ENCODE results near the gene CXorf65.

Gene CXorf65

GRCh38 chrX:71081330-71082123 is 25.0 kb downstream of the CXorf65 start:
- in situ Hi-C loops (cut with HindIII; ENCODE audit: low pct_unique_long_range_greater_than_20kb, low sequenced_read_pairs), result no loop called here
- TF ChIP-seq JUND (IDR thresholded peaks at IDR 0.05; ENCODE audit: low read depth), result no peak
- no peak for DNase-seq (ENCODE audit: low read depth in 1 of 2, low spot score in 1 of 2)

DNA sequence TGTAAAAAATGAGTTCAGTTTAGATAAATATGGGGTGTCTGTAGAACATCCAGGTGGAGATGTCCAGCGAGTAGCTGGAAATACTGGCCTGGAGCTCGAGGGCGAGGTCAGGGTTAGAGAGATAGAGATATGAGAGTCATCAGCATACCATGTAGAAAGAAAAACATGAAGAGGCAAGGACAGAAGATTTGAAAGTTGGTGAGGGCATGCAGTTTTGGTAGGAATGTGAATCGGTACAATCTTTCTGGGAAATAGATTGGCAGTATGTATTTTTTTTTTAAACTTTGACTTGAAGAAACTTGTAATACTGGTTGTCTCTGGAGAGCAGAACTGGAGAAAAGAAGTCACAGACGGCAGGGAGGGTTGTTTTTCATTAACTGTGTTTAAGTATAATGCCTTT is 36.0 kb downstream of the CXorf65 start:
- in situ Hi-C loops (cut with HindIII; ENCODE audit: low pct_unique_long_range_greater_than_20kb, low sequenced_read_pairs), result no loop called here
- no peak for DNase-seq (ENCODE audit: low read depth in 1 of 2, low spot score in 1 of 2)
- TF ChIP-seq JUND (IDR thresholded peaks at IDR 0.05; ENCODE audit: low read depth), result no peak

DNA sequence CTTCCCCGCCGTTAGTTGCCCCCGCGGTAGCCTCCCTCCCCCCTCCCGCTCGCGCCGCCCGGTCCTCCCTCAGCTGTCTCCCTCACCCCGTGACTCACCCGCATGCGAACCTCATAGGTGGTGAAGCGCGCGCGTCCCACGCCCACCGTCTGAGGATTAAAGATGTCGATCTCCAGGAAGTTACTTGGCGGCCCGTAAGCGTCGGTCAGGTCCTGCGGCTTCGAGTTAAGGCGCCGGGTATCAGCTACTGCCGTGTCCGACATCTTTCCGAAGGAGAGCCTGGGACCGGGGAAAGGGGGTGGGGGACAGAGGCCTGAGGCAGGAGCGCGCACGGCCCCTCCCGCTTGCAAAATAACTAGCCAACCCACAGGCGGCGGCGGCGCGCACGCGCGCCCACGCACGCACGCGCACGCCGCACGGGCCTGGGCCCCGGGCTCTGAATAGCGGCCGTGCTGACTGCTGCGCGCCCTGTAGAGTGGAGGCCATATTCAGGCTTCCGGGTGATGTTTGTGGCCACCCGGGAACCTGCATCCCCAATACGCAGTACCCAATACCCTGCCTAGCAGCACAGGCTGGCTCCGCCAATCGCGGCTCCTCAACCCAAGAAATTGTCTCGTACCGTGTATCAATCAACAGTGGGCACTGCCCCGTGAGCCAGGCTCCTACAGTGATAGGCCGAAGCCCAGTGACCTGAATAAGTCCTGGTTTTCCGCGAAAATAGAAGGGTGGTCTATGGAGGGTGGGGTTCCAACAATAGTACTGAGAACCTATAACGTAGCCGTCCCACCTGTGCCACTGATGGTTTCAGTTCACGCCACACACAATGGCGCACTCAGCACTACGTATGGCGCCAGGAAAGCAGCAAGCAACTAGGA is 38.3 kb downstream of the CXorf65 start, which contains the start of gene SNX12:
Gene SNX12 (minus strand): TSS at position 291 of the 875 bp plus-strand sequence. CDS start 28 bp downstream, at position 263.
- in situ Hi-C loops (cut with HindIII; ENCODE audit: low pct_unique_long_range_greater_than_20kb, low sequenced_read_pairs), result no loop called here
- TF ChIP-seq JUND (IDR thresholded peaks at IDR 0.05; ENCODE audit: low read depth), result no peak

DNA sequence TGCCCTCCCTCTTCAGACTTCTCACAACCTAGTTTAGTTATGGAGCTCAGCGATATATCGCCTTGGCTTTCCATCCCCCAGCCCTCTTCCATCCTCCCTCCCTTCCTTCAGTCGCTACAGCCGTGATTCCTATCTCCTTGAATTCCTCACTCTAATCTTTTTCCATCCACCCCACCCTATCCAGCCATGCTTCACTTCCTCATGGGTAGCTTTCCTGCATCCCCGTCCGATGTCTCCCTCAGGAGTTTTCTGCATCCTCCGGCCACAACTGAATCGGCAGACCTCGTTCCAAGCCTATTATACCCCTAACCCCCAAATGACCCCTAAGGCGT is 38.9 kb downstream of the CXorf65 start:
- no peak for TF ChIP-seq JUND (IDR thresholded peaks at IDR 0.05; ENCODE audit: low read depth)
- no peak for DNase-seq (ENCODE audit: low read depth in 1 of 2, low spot score in 1 of 2)
- in situ Hi-C loops (cut with HindIII; ENCODE audit: low pct_unique_long_range_greater_than_20kb, low sequenced_read_pairs), result no loop called here

More for the DNA sequence above, 38.3 kb downstream of the CXorf65 start, which contains the start of gene SNX12:
- peak; percentile 76 to 92 for DNase-seq (ENCODE audit: low read depth in 1 of 2, low spot score in 1 of 2)

GRCh38 chrX:71067089-71067488 is 39.5 kb downstream of the CXorf65 start:
- no peak for TF ChIP-seq JUND (IDR thresholded peaks at IDR 0.05; ENCODE audit: low read depth)
- DNase-seq (ENCODE audit: low read depth in 1 of 2, low spot score in 1 of 2), result no peak
- in situ Hi-C loops (cut with HindIII; ENCODE audit: low pct_unique_long_range_greater_than_20kb, low sequenced_read_pairs), result no loop called here

DNA sequence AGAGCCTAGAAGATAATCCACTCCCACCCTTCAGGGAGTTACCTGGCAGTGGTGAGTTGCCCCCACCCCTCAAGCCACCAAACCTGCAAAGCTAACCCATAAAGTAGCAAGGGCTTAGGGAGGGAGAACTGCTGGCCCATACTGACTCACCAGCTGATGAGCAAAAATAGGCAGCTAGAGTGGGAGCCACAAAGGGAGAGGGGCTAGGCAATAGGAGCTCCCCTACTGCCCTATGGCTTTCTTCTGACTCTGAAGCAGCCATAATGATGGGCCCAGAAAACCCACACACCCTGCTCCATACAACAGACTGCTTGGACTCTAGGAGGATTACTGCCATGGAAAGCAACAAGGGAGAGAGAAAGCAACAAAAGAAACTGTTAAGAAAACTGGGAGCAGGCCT is 46.4 kb downstream of the CXorf65 start:
- TF ChIP-seq JUND (IDR thresholded peaks at IDR 0.05; ENCODE audit: low read depth), result no peak
- DNase-seq (ENCODE audit: low read depth in 1 of 2, low spot score in 1 of 2), result no peak
- in situ Hi-C loops (cut with HindIII; ENCODE audit: low pct_unique_long_range_greater_than_20kb, low sequenced_read_pairs), result no loop called here

DNA sequence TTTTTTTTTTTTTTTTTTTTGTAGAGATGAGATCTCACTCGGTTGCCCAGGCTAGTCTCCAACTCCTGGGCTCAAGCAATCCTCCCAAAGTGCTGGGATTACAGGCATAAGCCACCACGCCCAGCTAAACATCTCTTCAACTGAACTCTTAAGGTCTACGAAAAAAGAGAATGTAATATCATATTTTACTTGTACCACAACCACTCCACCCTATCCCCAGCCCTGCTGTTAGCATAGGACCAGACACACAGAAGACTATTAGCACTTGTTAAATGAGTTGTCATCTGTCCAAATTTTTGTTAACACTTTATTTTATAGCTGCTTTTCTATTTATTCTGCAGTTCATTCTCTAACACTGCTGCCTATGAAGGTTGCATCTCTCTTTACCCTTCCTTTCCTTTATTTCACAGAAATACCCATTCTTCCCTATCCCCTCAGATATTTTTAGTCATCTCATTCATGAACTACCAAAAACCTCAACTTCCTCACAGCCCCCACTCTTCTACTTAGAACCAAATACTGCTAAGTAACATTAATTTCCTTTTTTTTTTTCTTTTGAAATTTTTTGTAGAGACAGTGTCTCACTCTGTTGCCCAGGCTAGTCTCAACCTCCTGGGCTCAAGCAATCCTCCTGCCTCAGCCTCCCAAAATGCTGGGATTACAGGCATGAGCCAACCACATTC is 48.6 kb downstream of the CXorf65 start:
- DNase-seq (ENCODE audit: low read depth in 1 of 2, low spot score in 1 of 2), result no peak
- in situ Hi-C loops (cut with HindIII; ENCODE audit: low pct_unique_long_range_greater_than_20kb, low sequenced_read_pairs), result no loop called here
- TF ChIP-seq JUND (IDR thresholded peaks at IDR 0.05; ENCODE audit: low read depth), result no peak

DNA sequence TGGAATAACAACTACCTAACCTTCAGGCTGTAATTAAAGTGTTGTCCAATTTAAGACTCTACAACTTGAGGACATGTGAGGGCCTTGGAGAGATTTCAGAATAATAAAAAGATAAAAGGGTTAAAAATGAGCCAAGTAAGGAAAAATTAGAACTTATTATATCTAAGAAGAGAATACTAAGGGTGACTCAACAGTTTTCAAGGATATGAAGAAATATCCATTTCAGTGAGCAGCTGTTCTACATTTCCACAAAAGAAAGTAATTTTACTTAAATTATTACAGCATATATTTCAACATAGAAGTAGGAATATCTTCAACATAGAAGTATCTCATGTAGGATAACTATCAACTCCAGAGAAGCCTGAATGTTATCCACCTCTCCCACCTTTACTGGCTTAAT is 49.7 kb downstream of the CXorf65 start:
- in situ Hi-C loops (cut with HindIII; ENCODE audit: low pct_unique_long_range_greater_than_20kb, low sequenced_read_pairs), result no loop called here
- no peak for TF ChIP-seq JUND (IDR thresholded peaks at IDR 0.05; ENCODE audit: low read depth)
- DNase-seq (ENCODE audit: low read depth in 1 of 2, low spot score in 1 of 2), result no peak
